CD4-positive, alpha-beta T cell (primary cell): ENCODE results near the gene RAB44. TPM values are rescaled to one million over a fixed set of nuclear protein-coding genes. Genes with fewer than 3 reads are reported as not detected.
"Not testable (repeated sequence)": the region's sequence is repeated elsewhere in the genome, so short reads cannot be mapped to it uniquely, and the experiment has no call there.

Experiments used
- ATAC-seq: fragments of 200-7000 bp; cut with Tn5 transposase; one replicate; pipeline ENCODE4 v1.10.0; 2022; ENCODE audit warnings: mild to moderate bottlenecking; ENCODE audit not compliant: poor library complexity
- CTCF ChIA-PET: fragments of 350-600 bp; sonication (Branson Sonifier 250); formaldehyde crosslinking; loops from one replicate; lab custom pipeline; 2021; ENCODE audit warnings: antibody characterized with exemption, inconsistent platforms; lab: Charles Lee
- POLR2A ChIA-PET: fragments of 350-600 bp; sonication (Branson Sonifier 250); formaldehyde crosslinking; loops from one replicate; lab custom pipeline; 2021; ENCODE audit warnings: antibody characterized with exemption, inconsistent platforms; lab: Charles Lee
- DNase-seq, 14 experiments: peaks; one replicate each; pipeline ENCODE4 v3.0.0-alpha.2; 2013 to 2020; ENCODE audit warnings: mixed read lengths in 2 of 14
- H3K27ac ChIP-seq, 2 donors: one replicate each; pipeline versions ENCODE4 v1.5.1 to v1.7.0; 2013; ENCODE audit warnings: low read length in 2 of 2, low read depth in 1 of 2, mild to moderate bottlenecking in 1 of 2
- H3K27me3 ChIP-seq, 2 experiments: 1 replicate in 1 of 2; 2 replicates in 1 of 2; pipeline versions ENCODE4 v1.6.1 to v1.7.0; 2013; ENCODE audit warnings: low read length in 2 of 2, control low read depth in 1 of 2, mild to moderate bottlenecking in 1 of 2, moderate library complexity in 1 of 2; ENCODE audit not compliant: insufficient read depth in 2 of 2, control insufficient read depth in 1 of 2
- H3K36me3 ChIP-seq: one replicate; pipeline ENCODE4 v1.6.1; 2013; ENCODE audit warnings: low read length, control low read depth; ENCODE audit not compliant: insufficient read depth
- H3K4me1 ChIP-seq: one replicate; pipeline ENCODE4 v1.6.1; 2013; ENCODE audit warnings: low read length, control low read depth; ENCODE audit not compliant: insufficient read depth
- H3K4me3 ChIP-seq: one replicate; pipeline ENCODE4 v1.5.1; 2013; ENCODE audit warnings: mild to moderate bottlenecking, low read length, moderate library complexity
- H3K9me3 ChIP-seq, 2 experiments: 1 replicate in 1 of 2; 2 replicates in 1 of 2; pipeline versions ENCODE4 v1.6.1 to v1.7.0; 2013; ENCODE audit warnings: low read length in 2 of 2, mild to moderate bottlenecking in 2 of 2, control low read depth in 1 of 2, moderate library complexity in 1 of 2; ENCODE audit not compliant: control insufficient read depth in 1 of 2, insufficient read depth in 1 of 2
- H3K27ac Mint-ChIP-seq: one replicate; pipeline ENCODE4 v1.8.0; 2020; ENCODE audit warnings: mixed read lengths
- H3K27me3 Mint-ChIP-seq: one replicate; pipeline ENCODE4 v1.8.0; 2021; ENCODE audit warnings: mixed read lengths
- H3K36me3 Mint-ChIP-seq: one replicate; pipeline ENCODE4 v1.8.0; 2021; ENCODE audit warnings: low read depth, mixed read lengths
- H3K4me1 Mint-ChIP-seq: one replicate; pipeline ENCODE4 v1.8.0; 2021; ENCODE audit warnings: low read depth, mixed read lengths
- H3K4me3 Mint-ChIP-seq: one replicate; pipeline ENCODE4 v1.8.0; 2020; ENCODE audit warnings: mild to moderate bottlenecking, mixed read lengths
- H3K9me3 Mint-ChIP-seq: one replicate; pipeline ENCODE4 v1.8.0; 2020; ENCODE audit warnings: mixed read lengths
- intact Hi-C, 2 experiments: fragments of 100-400 bp; cut with DNase I in 1 of 2; cut with micrococcal nuclease in 1 of 2; formaldehyde crosslinking; loops; one replicate each; pipeline versions ENCODE4 v1.15.1 to v1.9.0; 2023 to 2025; cut with DNase I, micrococcal nuclease
- total RNA-seq, 174 experiments: library from RNA in 2 of 174; stranded (reverse) in 2 of 174; gene quantifications; one replicate each; pipeline ENCODE4 v1.2.3 and lab custom pipeline; 2021 to 2026
- TF ChIP-seq, protein P1 (sequence below): fragments of 200-600 bp; IDR thresholded peaks from one replicate; pipeline ENCODE4 v1.8.0; 2022; ENCODE audit warnings: antibody characterized with exemption, mild to moderate bottlenecking

Gene RAB44
- total RNA-seq, 2 experiments from 2014 or later, result 0.22 TPM

DNA sequence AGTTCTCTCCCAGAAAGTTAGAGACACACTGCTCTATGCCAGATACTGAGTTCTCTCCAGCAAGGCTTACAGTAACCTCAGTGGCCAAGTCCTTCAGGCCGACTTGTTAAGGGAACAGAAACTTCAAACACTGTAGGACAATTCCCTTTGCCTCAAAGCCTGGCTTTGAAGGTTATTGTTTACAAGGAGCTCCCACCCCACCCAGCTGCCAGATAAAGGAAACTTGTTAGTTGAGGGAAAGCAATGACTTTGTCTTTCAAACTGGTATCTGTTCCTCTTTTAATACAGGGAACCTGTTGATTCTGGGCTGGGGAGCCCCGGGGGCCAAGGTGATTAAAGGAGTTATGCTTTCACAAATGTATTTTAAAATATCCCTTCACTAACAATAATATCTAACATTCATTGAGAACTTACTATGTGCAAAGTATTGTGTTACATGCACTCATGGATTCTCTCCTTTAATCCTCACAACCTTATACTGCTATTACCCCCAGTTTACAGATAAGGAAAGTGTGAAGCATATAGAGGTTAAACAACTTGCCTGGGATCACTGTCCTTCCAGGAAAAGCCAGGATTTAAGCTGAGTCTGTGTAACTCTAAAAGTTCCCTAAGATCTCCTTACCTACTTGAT lies 46.7 kb upstream of the RAB44 start:
- Mint-ChIP-seq H3K9me3 (no peaks in the 10 kb centered on the region), H3K27ac (no peak overlapping the region), H3K36me3 (no peaks in the 10 kb centered on the region), H3K27me3 (peaks cover 27% of the 10 kb centered on the region), H3K4me3 (no peak overlapping the region), H3K4me1 (no peaks in the 10 kb centered on the region)
- Histone ChIP-seq H3K27ac (no peak overlapping the region), H3K9me3 (no peaks in the 10 kb centered on the region), H3K4me3 (no peak overlapping the region), H3K36me3 (no peaks in the 10 kb centered on the region), H3K4me1 (no peaks in the 10 kb centered on the region), H3K27me3 (peaks cover 0 to 12% of the 10 kb centered on the region in 2 experiments)
- intact Hi-C loops, result no loop called here
- ChIA-PET CTCF (no interaction called here), POLR2A (no interaction called here)
- ATAC-seq, result no peak
- TF ChIP-seq, protein P1, sequence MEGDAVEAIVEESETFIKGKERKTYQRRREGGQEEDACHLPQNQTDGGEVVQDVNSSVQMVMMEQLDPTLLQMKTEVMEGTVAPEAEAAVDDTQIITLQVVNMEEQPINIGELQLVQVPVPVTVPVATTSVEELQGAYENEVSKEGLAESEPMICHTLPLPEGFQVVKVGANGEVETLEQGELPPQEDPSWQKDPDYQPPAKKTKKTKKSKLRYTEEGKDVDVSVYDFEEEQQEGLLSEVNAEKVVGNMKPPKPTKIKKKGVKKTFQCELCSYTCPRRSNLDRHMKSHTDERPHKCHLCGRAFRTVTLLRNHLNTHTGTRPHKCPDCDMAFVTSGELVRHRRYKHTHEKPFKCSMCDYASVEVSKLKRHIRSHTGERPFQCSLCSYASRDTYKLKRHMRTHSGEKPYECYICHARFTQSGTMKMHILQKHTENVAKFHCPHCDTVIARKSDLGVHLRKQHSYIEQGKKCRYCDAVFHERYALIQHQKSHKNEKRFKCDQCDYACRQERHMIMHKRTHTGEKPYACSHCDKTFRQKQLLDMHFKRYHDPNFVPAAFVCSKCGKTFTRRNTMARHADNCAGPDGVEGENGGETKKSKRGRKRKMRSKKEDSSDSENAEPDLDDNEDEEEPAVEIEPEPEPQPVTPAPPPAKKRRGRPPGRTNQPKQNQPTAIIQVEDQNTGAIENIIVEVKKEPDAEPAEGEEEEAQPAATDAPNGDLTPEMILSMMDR, result no peak
- DNase-seq, result peak in 3 of 14 experiments; percentile 11 to 36 (median 34)

DNA sequence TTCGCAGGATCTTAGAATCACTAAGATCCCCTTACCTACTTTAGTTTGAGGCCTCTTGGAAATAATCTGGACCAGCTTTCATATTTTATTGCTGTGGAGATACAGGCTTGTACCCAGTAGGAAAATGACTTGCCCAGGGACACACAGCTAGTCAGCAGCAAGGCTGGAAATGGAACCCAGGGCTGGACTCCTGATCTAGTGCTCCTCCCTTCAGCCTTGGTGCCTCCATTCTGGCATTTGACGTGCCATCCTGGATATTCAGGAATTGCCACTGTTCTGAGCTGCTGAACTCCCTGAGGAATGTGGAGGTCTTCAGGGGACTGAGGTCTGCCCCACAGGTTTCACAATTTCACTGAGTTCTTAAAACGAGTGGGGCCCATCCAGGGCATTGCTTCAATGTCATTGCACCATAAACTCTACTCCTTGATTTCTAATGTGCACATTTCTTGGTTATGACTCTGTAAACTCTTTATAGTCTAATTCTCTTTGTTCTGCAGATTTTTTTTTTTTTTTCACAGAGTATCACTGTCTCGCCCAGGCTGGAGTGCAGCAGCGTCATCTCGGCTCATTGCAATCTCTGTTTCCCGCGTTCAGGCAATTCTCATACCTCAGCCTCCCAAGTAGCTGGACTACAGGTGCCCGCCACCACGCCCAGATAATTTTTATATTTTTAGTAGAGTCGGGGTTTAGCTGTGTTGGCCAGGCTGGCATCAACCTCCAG lies 45.8 kb upstream of the RAB44 start:
- ATAC-seq, result no peak
- no peaks in the 10 kb centered on the region for H3K36me3 Mint-ChIP-seq

DNA sequence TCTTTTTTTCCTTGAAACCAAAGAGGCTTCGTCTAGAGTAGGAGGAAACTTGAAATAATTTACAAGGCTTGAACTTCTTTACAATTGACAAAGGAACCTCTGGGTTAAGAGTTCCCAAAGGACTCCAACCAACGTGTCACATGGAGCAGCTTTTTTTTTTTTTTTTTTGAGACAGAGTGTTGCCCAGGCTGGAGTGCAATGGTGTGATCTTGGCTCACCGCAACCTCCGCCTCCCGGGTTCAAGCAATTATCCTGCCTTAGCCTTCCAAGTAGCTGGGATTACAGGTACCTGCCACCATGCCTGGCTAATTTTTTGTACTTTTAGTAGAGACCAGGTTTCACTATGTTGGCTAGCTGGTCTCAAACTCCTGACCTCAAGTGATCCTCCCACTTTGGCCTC lies 43.2 kb upstream of the RAB44 start:
- H3K27ac ChIP-seq, H3K36me3 ChIP-seq, H3K9me3 ChIP-seq, H3K27ac Mint-ChIP-seq, ATAC-seq, H3K4me1 ChIP-seq, H3K9me3 Mint-ChIP-seq, CTCF ChIA-PET, POLR2A ChIA-PET, H3K36me3 Mint-ChIP-seq, DNase-seq, H3K4me3 ChIP-seq, H3K4me1 Mint-ChIP-seq, intact Hi-C loops, H3K4me3 Mint-ChIP-seq: not testable (repeated sequence)
- H3K27me3 ChIP-seq, result peaks cover 9 to 24% of the 10 kb centered on the region in 2 experiments
- peaks cover 43% of the 10 kb centered on the region for H3K27me3 Mint-ChIP-seq

More for the DNA sequence above, 45.8 kb upstream of the RAB44 start:
- no peak overlapping the region for H3K4me3 Mint-ChIP-seq
- no peak overlapping the region for H3K4me3 ChIP-seq
- no peaks in the 10 kb centered on the region for H3K9me3 Mint-ChIP-seq
- no peaks in the 10 kb centered on the region for H3K4me1 ChIP-seq
- no peak overlapping the region for H3K27ac ChIP-seq
- H3K9me3 ChIP-seq, result no peaks in the 10 kb centered on the region
- no peak overlapping the region for H3K27ac Mint-ChIP-seq
- H3K27me3 Mint-ChIP-seq, result peaks cover 33% of the 10 kb centered on the region
- intact Hi-C loops, result no loop called here
- no peak for DNase-seq
- no peaks in the 10 kb centered on the region for H3K36me3 ChIP-seq
- no peaks in the 10 kb centered on the region for H3K4me1 Mint-ChIP-seq
- ChIA-PET POLR2A (no interaction called here), CTCF (no interaction called here)
- TF ChIP-seq, protein P1, result no peak
- peaks cover 0 to 17% of the 10 kb centered on the region in 2 experiments for H3K27me3 ChIP-seq
